Brain pericyte (primary cell): ENCODE results near the gene DAD1.
"Not testable (repeated sequence)": the region's sequence is repeated elsewhere in the genome, so short reads cannot be mapped to it uniquely, and the experiment has no call there.

Experiments
- DNase-seq: peaks from one replicate; pipeline ENCODE4 v3.0.0-alpha.2; 2012; ENCODE audit warnings: low read depth, low spot score

Gene DAD1

GRCh38 chr14:22553445-22553844 is 35.6 kb downstream of the DAD1 start:
- no peak for DNase-seq

- DNase-seq: no peak
Observed at GRCh38 chr14:22552827-22553076, 36.3 kb downstream of the DAD1 start.

- DNase-seq: no peak
Observed at GRCh38 chr14:22552001-22552826, 36.8 kb downstream of the DAD1 start.

- DNase-seq: no peak
Observed at GRCh38 chr14:22551605-22551997, 37.4 kb downstream of the DAD1 start.

GRCh38 chr14:22549981-22550673 is 38.9 kb downstream of the DAD1 start:
- no peak for DNase-seq

GRCh38 chr14:22549324-22549962 is 39.6 kb downstream of the DAD1 start:
- DNase-seq: no peak

- no peak for DNase-seq
Observed at GRCh38 chr14:22547948-22548750, 40.9 kb downstream of the DAD1 start.

GRCh38 chr14:22547313-22547947 is 41.6 kb downstream of the DAD1 start:
- no peak for DNase-seq

GRCh38 chr14:22546722-22547071 is 42.3 kb downstream of the DAD1 start:
- no peak for DNase-seq

GRCh38 chr14:22545842-22546721 is 42.9 kb downstream of the DAD1 start:
- peak; percentile 87 for DNase-seq

- DNase-seq: no peak
Observed at GRCh38 chr14:22544881-22545420, 44.1 kb downstream of the DAD1 start.

GRCh38 chr14:22544406-22544805 is 44.6 kb downstream of the DAD1 start:
- no peak for DNase-seq

GRCh38 chr14:22543570-22544357 is 45.3 kb downstream of the DAD1 start:
- DNase-seq: not testable (repeated sequence)

- DNase-seq: no peak
Observed at GRCh38 chr14:22542360-22542759, 46.7 kb downstream of the DAD1 start.

- DNase-seq: no peak
Observed at GRCh38 chr14:22541721-22542120, 47.3 kb downstream of the DAD1 start.

- DNase-seq: no peak
Observed at GRCh38 chr14:22540811-22541360, 48.1 kb downstream of the DAD1 start.

- no peak for DNase-seq
Observed at GRCh38 chr14:22540293-22540692, 48.7 kb downstream of the DAD1 start.

- DNase-seq: no peak
Observed at GRCh38 chr14:22539831-22540230, 49.2 kb downstream of the DAD1 start.

GRCh38 chr14:22538671-22539228 is 50.3 kb downstream of the DAD1 start:
- no peak for DNase-seq
